Left ventricle myocardium inferior (tissue), 1 donor: ENCODE measurements around the gene CHRNA3. TPM values are rescaled to one million over a fixed set of nuclear protein-coding genes. Genes with fewer than 3 reads are reported as not detected.

ENCODE experiments used
- DNase-seq: peaks from one replicate; pipeline ENCODE4 v3.0.0-alpha.2; 2020
- H3K27ac ChIP-seq: fragments of 200-600 bp; replicated peaks from 2 replicates; pipeline ENCODE4 v1.8.0; 2021
- H3K27me3 ChIP-seq: fragments of 200-600 bp; 2 replicates; pipeline ENCODE4 v1.8.0; 2021; ENCODE audit warnings: low read depth
- H3K36me3 ChIP-seq: fragments of 200-600 bp; 2 replicates; pipeline ENCODE4 v1.8.0; 2021
- H3K4me1 ChIP-seq: fragments of 200-600 bp; 2 replicates; pipeline ENCODE4 v1.8.0; 2021
- H3K4me3 ChIP-seq: fragments of 200-600 bp; 2 replicates; pipeline ENCODE4 v1.8.0; 2021; ENCODE audit warnings: mild to moderate bottlenecking, moderate library complexity
- H3K9me3 ChIP-seq: fragments of 200-600 bp; replicated peaks from 2 replicates; pipeline ENCODE4 v1.8.0; 2021
- intact Hi-C: fragments of 100-400 bp; cut with micrococcal nuclease; formaldehyde crosslinking; loops from one replicate; pipeline ENCODE4 v1.11.0; 2022
- total RNA-seq: library from RNA; stranded (reverse); fragmentation: NEBNext Ultra II Directional; extraction: Animal tissue kit (Norgen Biotek cat#: 25700); gene quantifications from one replicate; pipeline ENCODE4 v1.2.1, GENCODE V29; 2021
- TF ChIP-seq, protein P1 (sequence below): fragments of 200-600 bp; IDR thresholded peaks from 2 replicates; pipeline ENCODE4 v1.8.0; 2021; ENCODE audit warnings: antibody characterized with exemption, mild to moderate bottlenecking, borderline replicate concordance
- donor health status: DM: no; HTN: yes; CAD: no; lungs with severe emphysema.

The CHRNA3 gene
- total RNA-seq, 1 donor from 2014 or later, result 0.25 TPM

DNA sequence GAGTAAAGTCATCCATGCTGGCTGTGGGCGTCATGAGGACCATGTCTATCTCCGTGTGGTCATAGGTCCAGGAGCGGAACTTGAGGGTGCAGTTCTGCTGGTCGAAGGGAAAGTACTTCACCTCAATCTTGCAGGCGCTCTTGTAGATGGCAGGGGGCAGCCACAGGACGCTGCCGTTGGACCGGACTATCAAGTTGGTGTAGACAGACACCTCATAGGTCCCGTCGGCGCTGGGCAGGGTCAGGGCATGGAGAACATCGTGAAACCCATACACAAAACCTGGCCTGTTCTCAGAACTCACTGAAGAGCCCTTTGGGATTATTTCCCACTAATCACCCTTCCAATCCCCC is 8.9 kb upstream of the CHRNA3 start:
- Histone ChIP-seq H3K9me3 (peaks cover 15% of the 10 kb centered on the region), H3K27me3 (peaks cover 45% of the 10 kb centered on the region), H3K4me3 (no peak overlapping the region), H3K4me1 (no peaks in the 10 kb centered on the region), H3K36me3 (no peaks in the 10 kb centered on the region), H3K27ac (no peak overlapping the region)
- DNase-seq, result no peak
- TF ChIP-seq, protein P1, sequence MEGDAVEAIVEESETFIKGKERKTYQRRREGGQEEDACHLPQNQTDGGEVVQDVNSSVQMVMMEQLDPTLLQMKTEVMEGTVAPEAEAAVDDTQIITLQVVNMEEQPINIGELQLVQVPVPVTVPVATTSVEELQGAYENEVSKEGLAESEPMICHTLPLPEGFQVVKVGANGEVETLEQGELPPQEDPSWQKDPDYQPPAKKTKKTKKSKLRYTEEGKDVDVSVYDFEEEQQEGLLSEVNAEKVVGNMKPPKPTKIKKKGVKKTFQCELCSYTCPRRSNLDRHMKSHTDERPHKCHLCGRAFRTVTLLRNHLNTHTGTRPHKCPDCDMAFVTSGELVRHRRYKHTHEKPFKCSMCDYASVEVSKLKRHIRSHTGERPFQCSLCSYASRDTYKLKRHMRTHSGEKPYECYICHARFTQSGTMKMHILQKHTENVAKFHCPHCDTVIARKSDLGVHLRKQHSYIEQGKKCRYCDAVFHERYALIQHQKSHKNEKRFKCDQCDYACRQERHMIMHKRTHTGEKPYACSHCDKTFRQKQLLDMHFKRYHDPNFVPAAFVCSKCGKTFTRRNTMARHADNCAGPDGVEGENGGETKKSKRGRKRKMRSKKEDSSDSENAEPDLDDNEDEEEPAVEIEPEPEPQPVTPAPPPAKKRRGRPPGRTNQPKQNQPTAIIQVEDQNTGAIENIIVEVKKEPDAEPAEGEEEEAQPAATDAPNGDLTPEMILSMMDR, result no peak
- intact Hi-C loops, result no loop called here

DNA sequence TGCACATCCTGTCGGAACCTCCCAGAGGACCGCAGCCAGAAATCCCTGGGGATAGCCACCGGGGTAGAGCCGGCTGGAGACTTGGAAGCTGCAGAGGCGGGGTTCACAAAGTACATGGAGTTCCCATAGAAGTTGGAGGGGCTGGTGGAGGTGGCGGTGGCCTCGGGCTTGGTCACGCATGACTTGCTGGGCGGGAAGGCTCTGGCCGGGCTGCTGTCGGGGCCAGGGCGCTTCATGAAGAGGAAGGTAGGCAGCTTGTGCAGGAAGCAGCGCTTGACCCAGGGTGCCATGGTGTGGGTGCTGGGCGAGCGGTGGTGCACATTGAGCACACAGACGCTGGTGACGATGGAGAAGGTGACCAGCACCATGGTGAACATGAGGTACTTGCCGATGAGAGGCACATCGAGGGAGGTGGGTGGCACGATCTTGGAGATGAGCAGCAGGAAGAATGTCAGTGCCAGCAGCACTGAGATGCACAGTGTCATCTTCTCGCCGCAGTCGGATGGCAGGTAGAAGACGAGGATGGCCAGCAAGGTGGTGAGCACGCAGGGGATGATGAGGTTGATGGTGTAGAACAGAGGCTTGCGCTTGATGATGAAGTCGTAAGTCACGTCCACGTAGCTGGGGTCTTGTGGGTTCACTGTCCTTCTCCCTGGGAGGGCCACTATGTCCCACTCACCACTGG is 8.4 kb upstream of the CHRNA3 start:
- Histone ChIP-seq H3K27me3 (peaks cover 50% of the 10 kb centered on the region), H3K36me3 (no peaks in the 10 kb centered on the region), H3K4me1 (no peaks in the 10 kb centered on the region), H3K27ac (no peak overlapping the region), H3K4me3 (no peak overlapping the region), H3K9me3 (peaks cover 15% of the 10 kb centered on the region)
- intact Hi-C loops, result no loop called here
- TF ChIP-seq, protein P1, result no peak
- no peak for DNase-seq

DNA sequence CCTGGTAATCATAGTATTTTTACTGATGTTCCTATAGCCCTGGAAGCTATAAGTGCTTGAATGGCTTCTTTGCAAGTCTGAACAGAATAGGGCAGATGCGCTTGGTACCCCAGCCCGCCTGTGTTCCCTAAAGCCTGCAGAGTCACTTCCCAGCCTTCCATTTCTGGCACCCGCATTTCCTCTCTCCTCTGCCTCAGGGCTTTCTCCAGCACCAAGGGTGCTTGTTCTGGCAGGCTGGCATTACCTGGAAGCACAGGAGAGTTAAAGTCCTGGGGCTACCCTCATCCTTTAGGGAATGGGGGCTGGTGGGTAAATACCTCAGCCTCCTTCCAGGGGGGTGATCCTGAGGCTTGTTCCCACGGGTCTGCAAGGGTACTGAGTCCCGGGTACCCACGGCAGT is 7.4 kb upstream of the CHRNA3 start:
- no peak for DNase-seq
- Histone ChIP-seq H3K27me3 (peaks cover 60% of the 10 kb centered on the region), H3K9me3 (peaks cover 7% of the 10 kb centered on the region), H3K4me1 (no peaks in the 10 kb centered on the region), H3K27ac (no peak overlapping the region), H3K4me3 (no peak overlapping the region), H3K36me3 (no peaks in the 10 kb centered on the region)
- intact Hi-C loops, result no loop called here
- TF ChIP-seq, protein P1, result no peak

DNA sequence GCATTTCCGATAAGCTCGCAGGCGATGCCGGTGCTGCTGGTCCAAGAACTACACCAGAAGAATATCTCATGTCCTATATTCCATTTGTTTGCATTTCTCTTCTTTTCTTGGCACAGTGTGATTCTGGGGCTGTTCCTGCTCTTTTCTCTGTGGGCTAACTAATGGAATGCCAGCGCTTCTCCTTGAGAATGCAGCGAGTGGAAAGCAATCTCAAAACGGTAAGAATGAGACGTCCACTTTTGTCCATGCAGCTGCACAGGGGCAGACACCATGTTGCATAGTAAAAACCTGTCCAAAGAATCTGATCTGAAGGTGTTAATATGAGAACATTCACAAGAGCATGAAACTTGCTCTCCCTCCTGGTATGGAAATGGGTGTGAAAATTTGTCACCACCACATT is 6.6 kb upstream of the CHRNA3 start:
- Histone ChIP-seq H3K4me3 (no peak overlapping the region), H3K36me3 (no peaks in the 10 kb centered on the region), H3K27me3 (peaks cover 69% of the 10 kb centered on the region), H3K9me3 (no peaks in the 10 kb centered on the region), H3K27ac (no peak overlapping the region), H3K4me1 (no peaks in the 10 kb centered on the region)
- DNase-seq, result no peak
- TF ChIP-seq, protein P1, result no peak
- intact Hi-C loops, result no loop called here

DNA sequence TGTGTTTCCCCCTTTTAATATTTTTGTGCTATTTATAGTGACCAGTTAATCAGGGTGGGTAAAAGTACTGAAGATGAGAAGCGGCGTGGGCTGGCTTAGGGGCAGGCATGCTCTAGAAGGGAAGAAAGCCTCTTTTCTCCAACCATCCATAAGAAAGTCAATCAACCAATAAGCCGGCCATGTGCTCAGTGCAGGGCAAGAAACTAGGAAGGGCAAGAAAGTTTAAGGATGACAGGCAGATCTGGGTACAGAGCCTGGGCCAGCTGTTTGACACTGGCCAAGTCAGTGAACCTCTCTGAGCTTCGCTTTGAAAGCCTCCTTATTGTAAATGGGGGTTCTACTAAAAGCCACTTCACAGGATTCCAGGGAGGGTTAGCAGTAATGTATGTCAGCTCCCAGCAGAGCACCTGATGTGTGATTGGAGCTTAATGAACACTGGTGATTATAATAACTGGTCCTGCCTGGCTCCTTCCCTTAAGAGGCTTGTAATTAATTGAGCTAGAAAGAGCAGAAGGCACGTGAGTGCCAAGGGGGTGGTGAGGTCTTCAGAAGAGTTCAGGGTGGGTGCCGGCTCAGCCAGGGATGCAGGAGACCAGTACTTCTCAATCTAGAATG is 5.7 kb upstream of the CHRNA3 start:
- no peak for DNase-seq
- TF ChIP-seq, protein P1, result no peak
- Histone ChIP-seq H3K9me3 (no peaks in the 10 kb centered on the region), H3K36me3 (no peaks in the 10 kb centered on the region), H3K27me3 (peaks cover 77% of the 10 kb centered on the region), H3K27ac (no peak overlapping the region), H3K4me1 (no peaks in the 10 kb centered on the region), H3K4me3 (no peak overlapping the region)
- intact Hi-C loops, result no loop called here
